ENCODE results near the gene RNU6-1.

RNU6-1 gene

GRCh38 chr15:67821784-67822440, 17.9 kb downstream of the RNU6-1 start:
- no peak overlapping the region for H3K4me3 ChIP-seq (replicated peaks; ENCODE audit: low read depth, low read length)
- TF ChIP-seq, protein P1, sequence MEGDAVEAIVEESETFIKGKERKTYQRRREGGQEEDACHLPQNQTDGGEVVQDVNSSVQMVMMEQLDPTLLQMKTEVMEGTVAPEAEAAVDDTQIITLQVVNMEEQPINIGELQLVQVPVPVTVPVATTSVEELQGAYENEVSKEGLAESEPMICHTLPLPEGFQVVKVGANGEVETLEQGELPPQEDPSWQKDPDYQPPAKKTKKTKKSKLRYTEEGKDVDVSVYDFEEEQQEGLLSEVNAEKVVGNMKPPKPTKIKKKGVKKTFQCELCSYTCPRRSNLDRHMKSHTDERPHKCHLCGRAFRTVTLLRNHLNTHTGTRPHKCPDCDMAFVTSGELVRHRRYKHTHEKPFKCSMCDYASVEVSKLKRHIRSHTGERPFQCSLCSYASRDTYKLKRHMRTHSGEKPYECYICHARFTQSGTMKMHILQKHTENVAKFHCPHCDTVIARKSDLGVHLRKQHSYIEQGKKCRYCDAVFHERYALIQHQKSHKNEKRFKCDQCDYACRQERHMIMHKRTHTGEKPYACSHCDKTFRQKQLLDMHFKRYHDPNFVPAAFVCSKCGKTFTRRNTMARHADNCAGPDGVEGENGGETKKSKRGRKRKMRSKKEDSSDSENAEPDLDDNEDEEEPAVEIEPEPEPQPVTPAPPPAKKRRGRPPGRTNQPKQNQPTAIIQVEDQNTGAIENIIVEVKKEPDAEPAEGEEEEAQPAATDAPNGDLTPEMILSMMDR (IDR thresholded peaks at IDR 0.05; ENCODE audit: low read depth, low read length, missing control alignments), result no peak
- no peak for DNase-seq (ENCODE audit: extremely low read depth, low read depth)

DNA sequence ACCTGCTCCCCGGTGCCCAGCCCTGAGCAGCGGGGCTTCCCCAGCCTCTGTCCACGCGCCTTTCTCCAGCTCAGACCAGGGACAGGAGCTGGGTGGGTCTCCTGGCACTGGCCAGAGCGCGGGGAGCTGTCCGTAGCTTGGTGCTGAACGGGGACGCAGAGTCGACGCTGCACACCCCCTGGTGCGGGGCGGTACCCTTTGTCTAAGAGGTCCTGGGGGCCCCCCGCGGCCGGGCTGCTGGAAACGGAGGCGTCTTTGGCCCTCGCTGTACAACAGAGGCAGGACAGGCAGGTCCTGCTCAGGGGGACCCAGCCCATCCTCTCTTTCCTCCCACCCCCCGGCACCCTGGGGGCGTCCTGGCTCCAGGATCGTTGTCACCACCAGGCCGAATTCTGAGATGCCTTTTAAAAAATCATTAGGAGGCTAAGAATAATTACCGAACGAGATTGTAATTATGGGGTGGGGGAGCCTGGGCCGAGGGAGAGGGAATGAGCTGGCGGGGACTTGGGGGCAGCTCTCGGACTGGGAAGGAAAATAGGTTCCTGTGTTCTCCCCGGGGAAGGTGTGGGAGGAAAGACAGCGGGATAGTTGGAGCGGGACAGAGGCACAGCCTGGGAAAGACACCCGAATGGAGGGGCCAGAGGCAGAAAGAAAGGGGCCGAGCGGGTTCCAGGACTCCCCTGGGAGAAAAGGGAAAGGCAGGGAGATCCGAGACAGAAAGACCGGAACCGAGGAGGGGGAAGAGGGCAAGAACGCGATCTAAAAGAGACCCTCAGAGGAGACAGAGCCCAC, 18.7 kb downstream of the RNU6-1 start:
- TF ChIP-seq, protein P1 (IDR thresholded peaks at IDR 0.05; ENCODE audit: low read depth, low read length, missing control alignments), result no peak
- H3K4me3 ChIP-seq (replicated peaks; ENCODE audit: low read depth, low read length), result no peak overlapping the region
- DNase-seq (ENCODE audit: extremely low read depth, low read depth), result no peak

DNA sequence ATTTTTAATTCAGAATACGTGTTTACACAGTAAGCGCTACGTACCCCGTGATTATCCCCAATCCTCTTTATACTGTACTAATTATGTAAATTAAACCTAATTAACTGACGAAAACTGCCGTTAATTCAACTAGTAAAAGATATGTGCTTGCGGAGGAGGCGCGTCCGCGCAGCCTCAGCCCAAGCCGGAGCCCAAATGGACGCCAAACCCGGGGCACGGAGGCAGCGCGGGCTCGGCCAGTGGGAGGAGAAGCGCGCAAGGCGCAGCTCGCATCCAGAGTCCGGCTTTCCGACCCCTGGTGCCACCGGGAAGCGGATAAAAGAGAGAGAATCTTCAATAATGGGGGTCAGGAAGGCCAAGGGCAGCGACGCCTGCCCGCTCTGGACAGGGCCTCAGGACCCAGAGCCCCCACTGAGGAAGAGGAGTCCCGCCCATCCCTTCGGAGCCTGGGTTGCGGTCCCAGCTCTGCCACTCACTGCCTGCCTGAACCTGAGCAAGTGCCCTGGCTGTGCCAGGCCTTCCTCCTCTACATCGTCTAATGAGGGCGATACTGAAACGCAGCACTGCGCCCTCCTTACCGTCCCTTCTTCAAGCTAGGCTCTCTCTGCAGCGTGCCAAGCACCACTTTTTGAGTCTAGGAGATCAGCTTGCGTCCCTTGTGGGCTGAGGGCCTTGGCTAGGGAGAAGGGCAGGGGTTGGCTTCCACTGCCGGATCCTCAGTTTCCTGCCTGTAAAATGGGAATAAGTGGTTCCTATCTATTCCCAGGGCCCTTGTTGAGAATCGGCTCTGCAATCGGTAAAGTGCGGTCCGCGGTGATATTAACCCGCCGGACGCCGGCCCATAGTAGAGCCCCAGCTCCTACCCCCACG, 19.5 kb downstream of the RNU6-1 start:
- TF ChIP-seq, protein P1 (IDR thresholded peaks at IDR 0.05; ENCODE audit: low read depth, low read length, missing control alignments), result no peak
- DNase-seq (ENCODE audit: extremely low read depth, low read depth), result no peak
- H3K4me3 ChIP-seq (replicated peaks; ENCODE audit: low read depth, low read length), result no peak overlapping the region

DNA sequence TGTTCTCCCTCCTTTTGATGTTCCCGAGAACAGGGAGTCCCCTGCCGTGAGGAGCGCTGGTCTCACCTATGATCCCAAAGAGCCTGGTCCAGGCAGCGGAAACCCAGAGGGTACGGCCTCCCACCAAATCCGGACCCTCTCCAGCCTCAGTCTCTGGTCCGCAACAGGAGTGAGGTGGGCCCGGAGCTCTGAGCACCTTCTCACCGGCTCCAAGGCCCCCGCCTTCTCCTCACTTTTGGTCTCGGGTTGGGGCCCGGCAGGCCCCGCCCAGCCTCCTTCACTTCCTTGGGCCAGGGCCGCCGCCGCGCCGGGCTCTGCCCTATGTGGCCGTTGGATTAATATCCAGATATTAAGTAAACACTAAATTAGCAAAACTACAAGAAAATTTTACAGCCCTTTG, 20.2 kb downstream of the RNU6-1 start:
- no peak overlapping the region for H3K4me3 ChIP-seq (replicated peaks; ENCODE audit: low read depth, low read length)
- TF ChIP-seq, protein P1 (IDR thresholded peaks at IDR 0.05; ENCODE audit: low read depth, low read length, missing control alignments), result no peak
- no peak for DNase-seq (ENCODE audit: extremely low read depth, low read depth)

DNA sequence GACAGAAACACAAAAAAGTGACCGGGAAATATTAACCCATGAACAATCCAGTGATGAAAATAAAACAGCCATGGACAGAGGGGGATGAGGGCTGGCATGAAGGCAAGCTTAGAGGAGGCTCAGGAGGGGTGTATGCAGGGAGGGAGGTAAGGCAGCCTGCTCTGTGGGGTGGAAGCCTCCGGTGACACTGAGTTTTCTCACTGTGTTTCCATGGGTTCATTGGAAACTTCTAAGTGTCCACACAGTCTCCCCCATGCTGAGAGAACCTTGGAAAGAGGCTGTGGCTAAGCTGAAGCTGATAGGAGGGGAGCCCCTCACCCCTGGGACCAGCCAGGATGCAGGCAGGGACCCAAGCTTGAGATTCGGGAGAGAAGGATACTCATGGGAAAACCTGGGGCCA, 21.4 kb downstream of the RNU6-1 start:
- TF ChIP-seq, protein P1 (IDR thresholded peaks at IDR 0.05; ENCODE audit: low read depth, low read length, missing control alignments), result no peak
- H3K4me3 ChIP-seq (replicated peaks; ENCODE audit: low read depth, low read length), result no peak overlapping the region
- no peak for DNase-seq (ENCODE audit: extremely low read depth, low read depth)

- TF ChIP-seq, protein P1 (IDR thresholded peaks at IDR 0.05; ENCODE audit: low read depth, low read length, missing control alignments), result no peak
- no peak for DNase-seq (ENCODE audit: extremely low read depth, low read depth)
- H3K4me3 ChIP-seq (replicated peaks; ENCODE audit: low read depth, low read length), result no peak overlapping the region
Observed at GRCh38 chr15:67816668-67817067, 23.2 kb downstream of the RNU6-1 start.

Data from HFF-Myc (cell line).